Right ventricle myocardium superior (tissue), 1 donor: Measurements from ENCODE around the gene MYEOV. TPM values are rescaled to one million over a fixed set of nuclear protein-coding genes. Genes with fewer than 3 reads are reported as not detected.

Experiments
- ATAC-seq: fragments of 200-7000 bp; cut with Tn5 transposase; one replicate; pipeline ENCODE4 v1.9.1; 2020; ENCODE audit warnings: mild to moderate bottlenecking; ENCODE audit not compliant: poor library complexity
- DNase-seq: peaks from one replicate; pipeline ENCODE4 v3.0.0-alpha.2; 2020
- intact Hi-C: fragments of 100-400 bp; cut with DNase I; formaldehyde crosslinking; loops from one replicate; pipeline ENCODE4 v1.11.2; 2022
- total RNA-seq: library from RNA; stranded (reverse); fragmentation: NEBNext Ultra II Directional; extraction: Animal tissue kit (Norgen Biotek cat#: 25700); gene quantifications from one replicate; pipeline ENCODE4 v1.2.1, GENCODE V29; 2021
- donor health status: DM: no; HTN: yes; CAD: no; lungs with severe emphysema.

Gene MYEOV
- total RNA-seq, 1 donor from 2014 or later = not detected

DNA sequence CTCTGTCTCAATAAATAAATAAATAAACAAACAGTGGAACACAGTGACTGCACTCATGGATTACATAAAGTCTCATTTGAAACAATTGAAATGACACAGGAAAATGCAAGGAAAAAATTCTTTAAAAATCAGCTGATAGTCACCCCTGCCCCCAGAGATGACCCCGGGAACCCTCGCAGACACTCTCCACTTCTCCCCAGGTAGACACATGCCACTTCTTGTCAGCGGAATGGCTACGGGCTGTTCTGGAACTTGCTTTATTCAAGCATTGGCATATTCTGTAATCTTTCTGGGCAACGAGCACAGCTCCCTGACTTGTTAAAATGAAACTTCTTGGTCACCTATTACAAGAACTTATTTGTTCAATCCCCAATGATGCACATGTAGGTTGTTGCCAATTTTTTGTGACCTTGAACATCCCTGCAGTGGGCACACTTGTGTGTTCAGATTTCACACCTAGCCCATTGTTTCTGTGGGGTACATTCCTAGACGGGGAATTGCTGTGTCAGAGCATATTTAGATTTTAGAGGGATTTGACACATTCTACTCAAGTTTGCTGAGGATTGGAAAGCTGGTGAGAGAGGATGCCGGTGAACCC is 32.8 kb downstream of the MYEOV start:
- DNase-seq (no peak), ATAC-seq (no peak)
- intact Hi-C loops = no loop called here

DNA sequence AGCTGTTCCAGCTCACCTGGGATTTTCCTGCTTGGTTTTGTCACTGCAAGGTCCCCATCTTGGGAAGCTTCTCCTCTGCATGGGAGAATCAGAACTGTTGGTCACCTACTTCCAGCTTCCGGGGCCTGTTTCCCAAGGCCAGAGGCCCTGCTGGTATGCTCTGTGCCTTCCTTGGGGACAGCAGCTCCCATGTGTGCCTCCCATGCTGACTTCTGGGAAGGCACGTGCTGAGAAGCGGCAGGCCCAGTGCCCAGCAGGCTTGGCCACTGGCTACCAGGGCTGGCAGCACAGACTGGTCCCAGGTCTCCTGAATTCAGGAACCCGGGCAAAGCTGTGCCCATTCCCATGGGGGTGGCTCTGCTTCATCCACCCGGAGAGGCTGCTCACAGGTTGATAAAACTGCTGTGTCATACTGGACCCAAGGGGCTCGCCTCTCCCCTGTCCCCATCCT is 33.8 kb downstream of the MYEOV start:
- ATAC-seq (no peak), DNase-seq (no peak)

DNA sequence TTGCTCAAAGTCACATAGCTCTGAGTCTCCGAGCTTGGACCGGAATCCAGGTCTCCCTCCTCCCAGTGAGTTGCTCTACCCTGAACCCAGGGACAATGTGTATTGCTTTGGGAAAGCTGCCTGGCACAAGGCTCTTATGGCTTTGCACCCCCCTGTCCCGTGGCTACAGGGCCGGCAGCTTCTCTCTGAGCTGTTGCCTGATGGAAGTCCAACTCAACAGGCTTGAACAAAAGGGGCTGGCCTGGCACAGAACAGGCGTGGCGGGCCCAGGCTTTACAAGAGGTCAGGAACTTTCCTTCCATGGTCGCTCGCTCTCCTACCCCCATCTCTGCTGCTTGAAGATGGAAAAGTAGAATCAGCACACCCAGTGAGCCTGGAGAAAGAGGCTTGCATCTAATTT is 34.3 kb downstream of the MYEOV start:
- DNase-seq (no peak), ATAC-seq (no peak)
- intact Hi-C loops = no loop called here

More for the DNA sequence above, 33.8 kb downstream of the MYEOV start:
- intact Hi-C loops = no loop called here

DNA sequence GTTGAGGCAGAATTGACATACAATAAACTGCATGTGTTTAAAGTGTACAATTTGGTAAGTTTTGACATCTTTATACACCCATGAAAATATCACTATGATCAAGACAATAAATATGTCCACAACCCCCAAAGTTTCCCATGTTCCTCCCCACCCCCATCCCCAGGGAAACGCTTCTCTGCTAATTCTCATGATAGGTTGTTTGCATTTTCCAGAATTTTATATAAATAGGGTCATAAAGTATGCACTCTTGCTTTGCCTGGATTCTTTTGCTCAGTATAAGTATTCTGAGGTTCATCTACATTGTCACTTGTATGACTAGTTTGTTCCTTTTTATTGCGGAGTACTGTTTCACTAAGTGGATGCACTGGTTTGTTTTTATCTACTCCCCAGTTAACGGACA is 35.6 kb downstream of the MYEOV start:
- no peak for DNase-seq
- ATAC-seq = no peak
- intact Hi-C loops = no loop called here

DNA sequence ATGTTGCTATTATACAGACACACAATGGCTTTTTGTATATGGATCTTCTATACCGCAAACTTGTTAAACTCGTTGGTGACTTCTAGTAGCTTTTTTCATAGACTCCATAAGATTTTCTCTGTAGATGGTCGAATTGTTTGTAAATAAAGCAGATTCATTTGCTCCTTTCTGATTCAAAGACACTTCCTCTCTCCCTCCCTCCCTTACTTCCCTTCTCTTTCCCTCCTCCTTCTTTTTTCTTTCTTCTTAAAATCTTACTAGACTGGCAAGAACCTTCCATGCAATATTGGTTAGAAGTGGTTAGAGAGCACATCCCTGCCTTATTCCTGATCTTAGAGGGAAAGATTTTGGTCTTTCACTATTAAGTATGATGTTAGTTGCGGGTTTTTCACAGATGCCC is 36.4 kb downstream of the MYEOV start:
- ATAC-seq = no peak
- no peak for DNase-seq
- intact Hi-C loops = no loop called here

DNA sequence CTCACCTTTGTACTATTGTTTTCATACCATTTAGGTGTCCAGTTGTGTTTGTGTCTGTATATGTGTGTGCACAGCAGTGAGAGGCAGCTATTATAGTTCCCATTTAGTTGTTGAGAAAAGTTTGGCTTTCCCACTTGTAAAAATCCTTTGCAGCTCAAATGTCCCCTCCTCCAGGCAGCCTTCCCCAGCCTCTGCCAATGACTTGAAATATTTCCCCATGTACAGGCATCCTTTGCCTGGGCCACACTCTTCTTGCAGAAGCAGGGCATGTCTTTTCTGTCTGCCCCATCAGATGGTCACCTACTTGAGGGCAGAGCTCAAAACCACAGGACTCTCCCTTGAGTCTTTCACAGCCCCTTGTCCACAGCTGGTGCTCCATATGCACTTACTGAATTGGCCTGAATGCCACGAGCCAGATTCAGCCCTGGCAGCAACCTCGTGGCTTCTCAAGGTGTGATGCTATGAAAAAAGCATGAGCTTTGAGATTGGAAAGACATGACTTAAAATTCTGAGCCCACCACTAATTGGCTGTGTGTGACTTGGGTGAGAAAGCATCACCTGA is 39.3 kb downstream of the MYEOV start:
- intact Hi-C loops = no loop called here
- DNase-seq (no peak), ATAC-seq (no peak)

DNA sequence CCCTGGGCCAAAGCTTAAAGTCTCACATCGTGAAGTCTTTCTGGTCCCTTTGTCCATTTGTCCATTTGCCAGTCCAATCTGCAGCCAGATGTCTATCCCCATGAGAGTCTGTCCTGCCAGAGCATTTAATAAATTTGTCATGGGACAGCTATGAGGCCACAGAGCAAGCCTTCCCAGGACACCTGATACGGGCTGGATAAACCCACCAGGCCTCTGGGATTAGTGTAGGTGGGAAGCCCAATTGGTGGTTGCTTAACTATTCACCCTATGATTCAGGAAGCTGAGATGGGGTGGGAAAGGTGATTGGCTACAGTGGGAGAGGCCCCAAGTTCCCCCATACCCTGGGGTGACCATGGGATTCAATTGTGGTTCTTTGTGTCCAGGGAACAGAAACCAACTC is 39.9 kb downstream of the MYEOV start:
- DNase-seq (no peak), ATAC-seq (no peak)
- intact Hi-C loops = no loop called here

DNA sequence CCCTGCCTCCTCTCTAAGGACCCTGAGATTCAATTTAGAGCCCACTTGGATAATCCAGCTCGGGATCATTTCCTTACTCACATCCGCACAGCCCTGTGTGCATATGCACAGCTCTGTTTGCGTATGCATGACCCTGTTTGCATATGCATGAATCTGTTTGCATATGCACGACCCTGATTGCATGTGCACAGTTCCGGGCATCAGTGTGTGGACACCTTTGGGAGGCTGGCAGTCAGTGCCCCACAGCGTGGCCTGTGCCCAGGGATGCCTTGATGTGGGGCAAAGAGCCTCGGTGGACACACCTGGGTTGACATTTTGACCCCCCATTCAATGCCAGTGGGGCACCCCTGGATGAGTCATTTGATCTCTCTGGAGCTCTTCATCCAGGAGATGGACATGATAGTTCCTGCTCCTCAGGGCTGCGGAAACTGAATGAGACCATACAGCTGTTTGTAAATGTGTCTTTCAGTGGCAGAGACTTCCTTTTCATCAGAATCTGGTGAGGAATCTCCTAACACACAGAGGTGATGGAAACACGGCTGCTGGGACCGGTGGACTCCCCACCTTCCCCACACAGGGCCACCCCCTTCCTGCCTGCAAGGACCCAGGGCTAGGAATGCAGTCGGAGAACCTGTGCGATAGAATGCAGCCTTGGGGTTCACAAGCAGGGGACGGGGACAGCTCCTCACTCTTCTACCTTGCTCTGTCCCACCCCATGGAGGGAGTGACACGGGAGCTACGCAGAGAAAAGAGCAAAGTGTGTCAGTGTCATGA is 41.2 kb downstream of the MYEOV start:
- intact Hi-C loops = no loop called here
- DNase-seq = no peak
- no peak for ATAC-seq

DNA sequence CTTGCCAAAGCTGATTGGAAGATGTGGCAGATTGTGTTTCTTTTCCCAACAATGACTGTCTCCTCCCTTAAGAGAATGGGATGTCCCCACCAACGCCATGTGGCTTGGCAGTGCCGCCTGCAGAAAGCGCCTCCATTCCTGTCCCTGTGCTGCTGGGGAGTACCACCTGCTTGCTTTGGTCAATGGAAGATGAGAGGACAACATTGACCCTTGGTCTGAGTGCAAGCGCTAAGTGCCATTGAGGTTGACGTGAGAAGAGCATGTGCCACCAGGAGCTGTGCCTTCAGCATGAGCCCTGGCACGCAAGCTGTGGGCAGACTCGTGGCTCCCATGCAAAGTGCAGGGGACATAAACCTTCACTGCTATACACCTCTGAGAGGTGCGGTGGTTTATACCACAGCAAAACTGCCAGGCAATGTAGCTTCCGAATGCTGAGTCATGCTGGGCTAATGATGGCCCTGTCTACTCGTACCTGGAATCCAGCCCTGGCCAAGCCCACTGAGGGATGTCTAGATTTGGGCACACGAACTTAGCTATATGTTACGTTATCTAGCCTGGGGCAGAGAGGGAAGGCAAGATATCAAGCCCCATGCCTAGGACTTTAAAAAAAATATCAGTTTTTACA is 41.9 kb downstream of the MYEOV start:
- ATAC-seq (no peak), DNase-seq (no peak)
- intact Hi-C loops = no loop called here

DNA sequence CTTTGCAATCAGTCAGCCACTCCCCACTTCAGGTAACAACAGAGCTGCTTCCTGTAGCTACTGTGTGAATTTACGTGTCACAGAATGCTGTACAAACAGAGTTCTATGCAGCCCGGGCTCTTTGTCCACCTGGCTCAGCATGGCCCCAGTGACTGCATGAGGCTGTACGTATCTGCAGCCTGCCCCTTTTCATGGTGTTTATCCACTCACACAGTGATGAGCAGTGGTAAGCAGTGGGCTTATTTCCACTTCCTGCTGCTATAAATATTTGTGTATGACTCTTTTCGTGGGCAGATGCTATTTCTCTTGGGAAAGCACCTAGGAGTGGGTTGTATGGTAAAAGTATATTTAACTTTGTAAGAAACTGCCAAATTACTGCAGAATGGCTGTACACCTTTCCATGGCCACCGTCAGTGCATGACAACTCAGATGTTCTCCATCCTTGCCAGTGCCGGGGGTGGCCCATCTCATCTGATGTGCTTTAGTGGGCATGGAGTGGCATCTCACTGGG is 43.3 kb downstream of the MYEOV start:
- ATAC-seq = peak; percentile 20
- intact Hi-C loops = no loop called here
- no peak for DNase-seq

DNA sequence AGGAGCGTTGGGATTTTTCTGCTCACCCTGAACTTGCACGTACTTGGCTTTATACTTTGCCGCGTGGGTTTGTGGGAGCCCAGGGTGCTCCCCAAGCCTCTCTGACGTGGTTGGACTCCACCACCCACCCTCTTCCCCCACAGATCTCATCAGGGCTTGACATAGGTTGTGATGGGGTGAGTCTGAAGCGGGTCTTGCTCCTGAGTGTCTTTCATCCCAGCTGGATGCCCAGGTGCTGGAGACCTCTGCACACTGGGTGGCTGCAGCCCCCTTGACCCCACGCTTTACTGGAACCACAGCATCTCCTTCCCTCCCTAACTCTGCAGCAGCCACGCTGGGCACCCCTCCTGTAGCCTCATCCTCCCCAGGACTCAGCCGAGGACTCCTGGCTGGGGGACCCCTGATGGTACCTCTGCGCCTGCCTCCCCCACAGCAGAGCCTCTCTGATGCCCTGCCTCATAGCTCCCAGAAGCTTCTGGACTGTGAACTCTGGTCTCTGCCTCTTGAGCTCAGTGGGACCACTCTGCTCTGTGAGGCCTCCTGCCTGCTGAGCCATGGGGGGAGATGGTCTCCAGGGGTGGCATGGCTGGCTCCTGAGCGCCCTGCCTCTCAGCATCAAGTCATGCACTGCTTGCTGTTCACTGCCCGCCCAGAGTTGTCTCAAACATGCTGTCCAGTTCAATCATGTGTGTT is 45.2 kb downstream of the MYEOV start:
- no peak for DNase-seq
- no peak for ATAC-seq
- intact Hi-C loops = no loop called here

DNA sequence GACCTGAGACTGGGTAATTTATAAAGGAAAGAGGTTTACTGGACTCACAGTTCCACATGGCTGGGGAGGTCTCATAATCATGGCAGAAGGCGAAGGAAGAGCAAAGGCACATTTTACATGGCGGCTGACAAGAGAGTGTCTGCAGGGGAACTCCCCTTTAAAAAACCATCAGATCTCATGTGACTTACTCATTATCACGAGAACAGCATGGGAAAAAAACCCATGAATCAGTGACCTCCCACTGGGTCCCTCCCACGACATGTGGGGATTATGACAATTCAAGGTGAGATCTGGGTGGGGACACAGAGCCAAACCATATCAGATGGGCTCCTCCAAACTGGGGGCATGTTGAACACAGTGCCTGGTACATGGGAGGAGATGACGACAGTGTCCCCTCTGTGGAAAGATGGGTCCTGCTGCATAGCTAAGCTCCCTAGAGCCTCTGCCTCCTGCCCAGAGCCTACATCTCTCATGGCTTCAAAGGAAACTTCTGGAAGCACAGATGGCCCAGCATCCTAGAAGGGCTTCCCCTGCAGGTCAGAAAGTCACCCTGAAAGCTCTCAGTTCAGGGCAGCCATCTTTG is 46.1 kb downstream of the MYEOV start:
- DNase-seq (no peak), ATAC-seq (no peak)
- intact Hi-C loops = no loop called here

DNA sequence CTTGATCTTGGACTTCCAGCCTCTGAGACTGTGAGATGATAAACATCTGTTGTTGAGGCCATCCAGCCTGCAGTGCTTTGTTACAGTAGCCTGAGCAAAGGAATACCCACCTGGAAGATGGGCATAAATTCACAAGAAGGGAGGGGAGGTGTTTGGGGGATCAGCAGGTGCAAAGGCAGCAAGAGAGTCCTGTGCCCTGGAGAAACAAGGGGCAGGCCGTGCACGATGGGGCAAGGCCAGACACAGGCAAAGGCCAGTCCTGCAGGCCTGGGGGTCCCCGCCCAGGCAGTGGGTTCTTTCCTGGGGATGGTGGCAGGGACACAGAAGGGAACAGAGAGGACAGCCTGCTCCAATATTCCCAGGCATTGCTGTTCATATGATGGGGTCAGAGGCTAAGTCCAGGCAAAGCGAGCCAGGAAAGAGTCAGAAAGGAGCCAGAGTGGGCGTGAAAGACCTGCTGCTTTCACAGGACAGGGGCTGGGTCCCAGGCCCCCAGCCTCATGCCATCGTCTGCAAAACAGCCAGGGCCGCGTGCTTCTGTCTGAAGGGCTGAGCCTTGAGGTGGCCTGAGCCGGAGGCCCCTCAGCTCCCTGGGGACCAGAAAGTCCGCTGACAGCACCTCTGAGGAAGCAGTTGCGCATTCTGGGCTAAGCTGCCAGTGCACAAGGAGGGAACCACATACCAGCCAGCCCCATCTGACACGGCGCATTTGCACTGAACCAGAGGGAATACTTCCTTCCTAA is 48.8 kb downstream of the MYEOV start:
- no peak for ATAC-seq
- intact Hi-C loops = no loop called here
- DNase-seq = no peak

DNA sequence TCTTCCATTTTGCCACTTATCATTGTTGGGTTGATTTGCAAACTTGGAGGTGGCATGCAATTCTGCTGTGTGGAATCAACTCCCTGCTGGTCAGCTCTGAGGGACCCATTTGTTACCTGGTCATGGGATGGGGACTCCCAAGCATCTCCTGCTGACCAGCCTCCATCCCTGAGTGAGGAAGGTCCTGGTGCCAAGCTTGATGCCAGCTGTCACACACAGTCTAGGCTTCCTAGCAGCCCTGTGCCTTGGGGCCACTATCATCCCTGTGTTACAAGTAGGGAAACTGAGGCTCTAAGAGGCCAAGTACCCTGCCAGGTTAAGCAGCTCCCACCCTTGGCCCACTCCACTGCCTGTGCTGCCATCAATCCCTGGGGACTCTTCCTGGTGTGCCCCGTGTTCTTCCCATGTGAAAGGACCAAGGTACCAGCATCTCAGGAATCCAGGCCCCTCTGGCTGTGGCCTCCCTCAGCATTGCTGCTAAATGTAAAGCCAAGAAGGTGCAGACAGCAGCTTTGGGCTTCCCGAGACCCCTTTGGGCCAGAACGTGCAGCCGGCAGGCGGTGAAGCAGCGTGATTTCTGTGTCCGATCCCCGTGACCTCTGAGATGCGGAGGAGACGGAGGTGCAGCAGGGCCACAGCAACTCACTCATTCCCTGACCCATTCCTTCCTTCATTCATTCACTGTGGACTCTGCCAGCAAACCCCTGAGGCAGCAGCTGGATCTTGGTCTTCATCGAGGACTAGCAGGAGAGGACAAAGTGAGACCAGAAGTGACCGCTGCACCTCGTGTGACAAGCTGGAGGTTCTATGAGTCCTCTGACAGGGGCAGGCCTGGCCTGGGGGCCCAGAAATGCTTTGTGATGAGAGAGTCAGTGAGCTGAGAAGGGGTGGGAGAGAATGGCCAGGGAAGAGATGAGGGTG is 49.7 kb downstream of the MYEOV start:
- intact Hi-C loops = no loop called here
- DNase-seq (no peak), ATAC-seq (no peak)

DNA sequence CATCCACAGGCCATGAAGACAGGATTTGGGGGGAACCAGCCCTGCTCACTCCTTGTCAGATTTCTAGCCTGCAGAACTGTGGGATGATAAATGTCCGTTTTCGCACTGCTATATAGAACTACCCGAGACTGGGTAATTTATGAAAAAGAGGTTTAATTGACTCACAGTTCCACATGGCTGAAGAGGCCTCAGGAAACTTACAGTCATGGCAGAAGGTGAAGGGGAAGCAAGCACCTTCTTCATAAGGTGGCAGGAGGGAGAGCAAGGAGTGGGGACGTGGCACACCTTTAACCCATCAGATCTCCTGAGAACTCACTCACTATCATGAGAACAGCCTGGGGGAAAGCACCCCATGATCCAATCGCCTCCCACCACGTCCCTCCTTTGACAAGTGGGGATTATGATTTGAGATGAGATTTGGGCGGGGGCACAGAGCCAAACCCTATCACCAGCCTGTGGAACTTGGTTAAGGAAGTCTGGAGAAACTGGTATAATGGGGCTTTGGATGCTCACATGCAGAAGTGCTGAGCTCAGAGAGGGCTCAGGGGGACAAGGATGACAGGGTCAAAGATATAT is 50.7 kb downstream of the MYEOV start:
- no peak for ATAC-seq
- DNase-seq = no peak
- intact Hi-C loops = no loop called here
